ENCODE results near the gene LPIN2. TPM values are rescaled to one million over a fixed set of nuclear protein-coding genes. Genes with fewer than 3 reads are reported as not detected.
A peak's percentile ranks its signal among the peaks of the same experiment; 100 is the strongest.

LPIN2 gene
- total RNA-seq, 1 donor, result 48.1 TPM

DNA sequence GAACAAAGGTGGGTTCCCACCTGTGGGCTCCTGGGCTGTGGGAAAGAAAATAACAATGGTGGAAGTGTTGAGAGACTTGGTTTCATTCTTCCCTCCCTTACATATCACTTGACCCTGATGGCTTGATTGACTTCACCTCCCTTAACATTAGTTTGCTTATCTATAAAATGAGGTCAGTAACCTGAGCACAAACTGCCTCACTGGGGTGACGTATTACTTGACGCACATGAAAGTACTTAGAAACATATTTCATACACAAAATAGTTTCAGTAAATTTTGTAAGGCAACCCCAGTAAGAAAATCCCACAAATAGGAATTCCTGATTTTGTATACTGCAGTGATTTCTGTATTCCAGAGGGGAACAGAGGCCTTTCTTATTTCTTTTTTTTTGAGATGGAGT is 29.4 kb upstream of the LPIN2 start:
- Histone ChIP-seq H3K27me3 (ENCODE audit: insufficient read depth, low read length) (no peaks in the 10 kb centered on the region), H2AFZ (ENCODE audit: low read length) (no peak overlapping the region), H3K36me3 (ENCODE audit: insufficient read depth, low read length) (no peaks in the 10 kb centered on the region), H3K9me3 (ENCODE audit: low read depth, low read length) (no peaks in the 10 kb centered on the region), H3K4me3 (ENCODE audit: insufficient read depth, low read length) (no peak overlapping the region), H3K27ac (ENCODE audit: low read depth, low read length) (no peak overlapping the region), H3K4me1 (ENCODE audit: insufficient read depth, low read length) (peaks cover 2% of the 10 kb centered on the region), H3K79me2 (ENCODE audit: insufficient read depth, low read length) (no peaks in the 10 kb centered on the region), H4K20me1 (ENCODE audit: insufficient read depth, low read length) (no peaks in the 10 kb centered on the region), H3K4me2 (ENCODE audit: insufficient read depth, low read length) (no peak overlapping the region)
- DNase-seq (ENCODE audit: insufficient read length, low spot score, missing footprints), result peak; percentile 66
- TF ChIP-seq, protein P1, sequence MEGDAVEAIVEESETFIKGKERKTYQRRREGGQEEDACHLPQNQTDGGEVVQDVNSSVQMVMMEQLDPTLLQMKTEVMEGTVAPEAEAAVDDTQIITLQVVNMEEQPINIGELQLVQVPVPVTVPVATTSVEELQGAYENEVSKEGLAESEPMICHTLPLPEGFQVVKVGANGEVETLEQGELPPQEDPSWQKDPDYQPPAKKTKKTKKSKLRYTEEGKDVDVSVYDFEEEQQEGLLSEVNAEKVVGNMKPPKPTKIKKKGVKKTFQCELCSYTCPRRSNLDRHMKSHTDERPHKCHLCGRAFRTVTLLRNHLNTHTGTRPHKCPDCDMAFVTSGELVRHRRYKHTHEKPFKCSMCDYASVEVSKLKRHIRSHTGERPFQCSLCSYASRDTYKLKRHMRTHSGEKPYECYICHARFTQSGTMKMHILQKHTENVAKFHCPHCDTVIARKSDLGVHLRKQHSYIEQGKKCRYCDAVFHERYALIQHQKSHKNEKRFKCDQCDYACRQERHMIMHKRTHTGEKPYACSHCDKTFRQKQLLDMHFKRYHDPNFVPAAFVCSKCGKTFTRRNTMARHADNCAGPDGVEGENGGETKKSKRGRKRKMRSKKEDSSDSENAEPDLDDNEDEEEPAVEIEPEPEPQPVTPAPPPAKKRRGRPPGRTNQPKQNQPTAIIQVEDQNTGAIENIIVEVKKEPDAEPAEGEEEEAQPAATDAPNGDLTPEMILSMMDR (IDR thresholded peaks at IDR 0.05; ENCODE audit: extremely low read depth, low read depth, low read length), result no peak

DNA sequence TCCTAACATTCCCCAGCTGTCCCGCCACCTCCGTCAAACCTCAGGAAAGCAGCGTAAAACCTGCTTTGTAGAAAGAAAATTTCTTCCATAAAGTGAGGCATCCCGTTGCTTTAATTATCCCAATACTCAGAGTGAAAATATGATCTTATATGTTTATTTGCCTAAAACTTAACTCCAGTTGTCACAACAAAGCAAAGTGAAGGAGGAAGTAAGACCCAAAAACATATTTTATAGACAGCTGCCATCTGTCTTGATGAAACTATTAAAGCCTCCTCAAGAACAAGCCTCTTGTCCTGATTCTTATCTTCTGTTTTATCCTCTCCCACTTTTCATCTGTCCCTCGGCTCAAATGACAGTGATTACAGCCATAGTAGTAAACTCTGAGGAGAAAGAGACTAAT is 28.9 kb upstream of the LPIN2 start:
- Histone ChIP-seq H2AFZ (ENCODE audit: low read length) (no peak overlapping the region), H3K4me3 (ENCODE audit: insufficient read depth, low read length) (no peak overlapping the region), H4K20me1 (ENCODE audit: insufficient read depth, low read length) (no peaks in the 10 kb centered on the region), H3K27me3 (ENCODE audit: insufficient read depth, low read length) (no peaks in the 10 kb centered on the region), H3K79me2 (ENCODE audit: insufficient read depth, low read length) (no peaks in the 10 kb centered on the region), H3K36me3 (ENCODE audit: insufficient read depth, low read length) (no peaks in the 10 kb centered on the region), H3K27ac (ENCODE audit: low read depth, low read length) (no peak overlapping the region), H3K4me1 (ENCODE audit: insufficient read depth, low read length) (peaks cover 3% of the 10 kb centered on the region), H3K9me3 (ENCODE audit: low read depth, low read length) (no peaks in the 10 kb centered on the region), H3K4me2 (ENCODE audit: insufficient read depth, low read length) (no peak overlapping the region)
- no peak for DNase-seq (ENCODE audit: insufficient read length, low spot score, missing footprints)
- TF ChIP-seq, protein P1 (IDR thresholded peaks at IDR 0.05; ENCODE audit: extremely low read depth, low read depth, low read length), result no peak

DNA sequence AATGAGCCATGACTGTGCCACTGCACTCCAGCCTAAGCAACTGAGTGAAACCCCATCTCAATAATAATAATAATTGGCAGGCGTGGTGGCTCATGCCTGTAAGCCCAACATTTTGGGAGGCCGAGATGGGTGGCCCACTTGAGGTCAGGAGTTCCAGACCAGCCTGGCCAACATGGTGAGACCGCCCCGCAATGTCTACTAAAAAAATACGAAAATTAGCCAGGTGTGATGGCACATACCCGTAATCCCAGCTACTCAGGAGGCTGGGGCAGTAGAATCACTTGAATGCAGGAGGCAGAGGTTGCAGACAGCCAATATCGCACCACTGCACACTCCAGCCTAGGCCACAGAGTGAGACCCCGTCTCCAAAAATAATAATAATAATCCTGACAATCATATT is 27.9 kb upstream of the LPIN2 start:
- no peak for DNase-seq (ENCODE audit: insufficient read length, low spot score, missing footprints)

DNA sequence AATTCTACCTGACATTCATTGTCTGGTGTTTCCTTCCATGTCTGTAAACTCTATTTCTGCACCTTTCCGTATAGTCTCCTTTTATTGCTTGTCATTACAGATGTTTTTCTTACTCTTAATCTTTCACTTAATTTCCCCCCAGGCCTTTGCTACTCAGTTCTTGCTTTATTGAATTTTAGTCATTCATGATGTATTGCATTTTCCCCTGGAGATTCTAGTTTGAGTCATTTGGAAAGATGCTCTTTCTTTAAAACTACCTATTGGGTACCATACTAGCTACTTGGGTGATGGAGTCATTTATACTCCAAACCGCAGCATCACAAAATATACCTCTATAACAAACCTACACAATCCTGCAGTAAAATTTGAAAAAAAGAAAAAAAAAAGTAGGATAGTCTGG is 27.2 kb upstream of the LPIN2 start:
- H3K27ac ChIP-seq (ENCODE audit: low read depth, low read length), result no peak overlapping the region
- H2AFZ ChIP-seq (ENCODE audit: low read length), result no peak overlapping the region
- H4K20me1 ChIP-seq (ENCODE audit: insufficient read depth, low read length), result no peaks in the 10 kb centered on the region
- no peak overlapping the region for H3K4me2 ChIP-seq (ENCODE audit: insufficient read depth, low read length)
- no peaks in the 10 kb centered on the region for H3K9me3 ChIP-seq (ENCODE audit: low read depth, low read length)
- no peaks in the 10 kb centered on the region for H3K36me3 ChIP-seq (ENCODE audit: insufficient read depth, low read length)
- no peaks in the 10 kb centered on the region for H3K27me3 ChIP-seq (ENCODE audit: insufficient read depth, low read length)
- H3K4me1 ChIP-seq (ENCODE audit: insufficient read depth, low read length), result peaks cover 3% of the 10 kb centered on the region
- H3K4me3 ChIP-seq (ENCODE audit: insufficient read depth, low read length), result no peak overlapping the region
- no peaks in the 10 kb centered on the region for H3K79me2 ChIP-seq (ENCODE audit: insufficient read depth, low read length)
- TF ChIP-seq, protein P1 (IDR thresholded peaks at IDR 0.05; ENCODE audit: extremely low read depth, low read depth, low read length), result no peak
- no peak for DNase-seq (ENCODE audit: insufficient read length, low spot score, missing footprints)

More for the DNA sequence above, 27.9 kb upstream of the LPIN2 start:
- Histone ChIP-seq H4K20me1 (ENCODE audit: insufficient read depth, low read length) (no peaks in the 10 kb centered on the region), H3K79me2 (ENCODE audit: insufficient read depth, low read length) (no peaks in the 10 kb centered on the region), H3K4me1 (ENCODE audit: insufficient read depth, low read length) (peaks cover 3% of the 10 kb centered on the region), H3K4me2 (ENCODE audit: insufficient read depth, low read length) (no peak overlapping the region), H2AFZ (ENCODE audit: low read length) (no peak overlapping the region), H3K4me3 (ENCODE audit: insufficient read depth, low read length) (no peak overlapping the region), H3K9me3 (ENCODE audit: low read depth, low read length) (no peaks in the 10 kb centered on the region), H3K27me3 (ENCODE audit: insufficient read depth, low read length) (no peaks in the 10 kb centered on the region), H3K27ac (ENCODE audit: low read depth, low read length) (no peak overlapping the region), H3K36me3 (ENCODE audit: insufficient read depth, low read length) (no peaks in the 10 kb centered on the region)
- TF ChIP-seq, protein P1 (IDR thresholded peaks at IDR 0.05; ENCODE audit: extremely low read depth, low read depth, low read length), result no peak

All from osteoblast (primary cell).